Measurements from ENCODE around the gene MEF2D. TPM values are rescaled to one million over a fixed set of nuclear protein-coding genes. Genes with fewer than 3 reads are reported as not detected.

The MEF2D gene
- total RNA-seq, 1 experiment from 2014 or later: 18.7 TPM

- no peak overlapping the region for H2BK12ac ChIP-seq (ENCODE audit: insufficient read length, low read depth, low read length)
- no peaks in the 10 kb centered on the region for H4K20me1 ChIP-seq (ENCODE audit: control insufficient read depth, insufficient read depth, insufficient read length)
- no peak overlapping the region for H3K4me2 ChIP-seq (ENCODE audit: insufficient read depth, insufficient read length, low read length)
- no peak overlapping the region for H3K27ac ChIP-seq (ENCODE audit: insufficient read length, low read depth, low read length)
- H2BK15ac ChIP-seq (ENCODE audit: low read depth, low read length): no peak overlapping the region
- no peak overlapping the region for H3K9ac ChIP-seq (ENCODE audit: extremely low read depth, insufficient read length, low read length)
- no peak overlapping the region for H3T11ph ChIP-seq (ENCODE audit: low read length)
- Mint-ChIP-seq H3K27me3 (ENCODE audit: low read depth) (no peaks in the 10 kb centered on the region), H3K4me1 (no peaks in the 10 kb centered on the region), H3K4me3 (no peak overlapping the region), H3K27ac (no peak overlapping the region), H3K9me3 (no peaks in the 10 kb centered on the region), H3K36me3 (ENCODE audit: insufficient read depth in 1 of 3, low read depth in 3 of 3) (peaks cover 9 to 46% (median 33%) of the 10 kb centered on the region in 3 experiments)
- H2BK20ac ChIP-seq (ENCODE audit: low read depth, low read length, poor library complexity, severe bottlenecking): no peak overlapping the region
- H3K14ac ChIP-seq (ENCODE audit: insufficient read depth, low read length): no peak overlapping the region
- no peak overlapping the region for H3K18ac ChIP-seq (ENCODE audit: insufficient read length, low read depth, low read length)
- H2AFZ ChIP-seq (ENCODE audit: low read length): no peak overlapping the region
- H3K79me2 ChIP-seq (ENCODE audit: insufficient read depth, low read length): no peaks in the 10 kb centered on the region
- DNase-seq: no peak
- H2BK120ac ChIP-seq (ENCODE audit: low read depth, low read length, poor library complexity, severe bottlenecking): no peak overlapping the region
- H4K5ac ChIP-seq (ENCODE audit: insufficient read length, low read depth, low read length): no peak overlapping the region
- no peak overlapping the region for H4K8ac ChIP-seq (replicated peaks; ENCODE audit: insufficient read length, low read depth, low read length)
- no peak overlapping the region for H4K91ac ChIP-seq (ENCODE audit: insufficient read length, low read depth, low read length)
- no peaks in the 10 kb centered on the region for H3K4me1 ChIP-seq (ENCODE audit: insufficient read depth, low read length)
- H3K27me3 ChIP-seq (ENCODE audit: insufficient read depth, low read length): no peaks in the 10 kb centered on the region
- H3K56ac ChIP-seq (ENCODE audit: insufficient read length, low read depth, low read length): no peak overlapping the region
- no peaks in the 10 kb centered on the region for H3K9me3 ChIP-seq (ENCODE audit: control insufficient read depth, low read depth, low read length)
- no peak overlapping the region for H2BK5ac ChIP-seq (ENCODE audit: insufficient read length, low read length)
- WGBS (ENCODE audit: extremely low coverage, insufficient read length, low lambda C conversion rate): no CpG with 5 or more reads among the region's 4 CpGs
- no peak overlapping the region for H3K4ac ChIP-seq (ENCODE audit: low read depth, low read length)
- no peak overlapping the region for H3K23ac ChIP-seq (ENCODE audit: insufficient read length, low read depth, low read length)
- no peaks in the 10 kb centered on the region for H3K79me1 ChIP-seq (ENCODE audit: insufficient read depth, low read depth, low read length, poor library complexity, severe bottlenecking)
- H2AK5ac ChIP-seq (ENCODE audit: insufficient read length, low read length): no peak overlapping the region
- no peaks in the 10 kb centered on the region for H3K23me2 ChIP-seq (ENCODE audit: insufficient read length, low read depth, low read length, poor library complexity, severe bottlenecking)
- no peak for TF ChIP-seq CTCF (conservative IDR thresholded peaks at IDR 0.05)
These were observed 46.9 kb upstream of the MEF2D start for GRCh38 chr1:156547434-156547833.
